HG02852 (cell line): Measurements from ENCODE around the gene PHLDA2.
"Not testable (repeated sequence)": the region's sequence is repeated elsewhere in the genome, so short reads cannot be mapped to it uniquely, and the experiment has no call there.

Experiments
- ATAC-seq: cut with Tn5 transposase; IDR thresholded peaks from one replicate; pipeline ENCODE4 v1.9.1; 2021; ENCODE audit warnings: mild to moderate bottlenecking, moderate library complexity; ENCODE audit not compliant: unreplicated experiment

PHLDA2 gene

DNA sequence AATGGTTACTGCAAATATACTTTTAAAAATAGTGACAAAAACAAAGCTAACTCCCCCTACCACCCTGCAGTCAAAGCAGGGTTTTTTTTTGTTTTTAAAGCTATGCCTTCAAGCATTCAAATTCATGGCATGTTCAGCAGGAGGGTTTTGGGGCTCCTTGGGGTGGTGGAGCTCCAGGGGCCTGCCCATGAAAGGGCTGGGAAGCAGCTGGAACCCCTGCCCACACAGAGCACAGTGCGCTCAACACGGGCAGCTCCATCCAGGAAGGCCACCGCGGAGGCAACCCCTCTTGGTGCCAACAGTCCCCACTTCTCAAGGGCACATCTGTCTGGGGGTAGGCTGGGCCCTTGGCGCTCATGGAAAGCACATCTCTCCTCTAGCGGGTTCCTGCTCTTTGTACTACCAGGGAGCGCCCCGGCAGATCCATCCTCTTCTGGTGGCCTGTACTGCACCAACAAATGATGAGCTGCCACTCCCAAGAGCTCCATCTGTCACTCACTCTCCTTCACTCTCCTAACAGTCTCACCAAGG is 16.6 kb upstream of the PHLDA2 start:
- no peak for ATAC-seq

DNA sequence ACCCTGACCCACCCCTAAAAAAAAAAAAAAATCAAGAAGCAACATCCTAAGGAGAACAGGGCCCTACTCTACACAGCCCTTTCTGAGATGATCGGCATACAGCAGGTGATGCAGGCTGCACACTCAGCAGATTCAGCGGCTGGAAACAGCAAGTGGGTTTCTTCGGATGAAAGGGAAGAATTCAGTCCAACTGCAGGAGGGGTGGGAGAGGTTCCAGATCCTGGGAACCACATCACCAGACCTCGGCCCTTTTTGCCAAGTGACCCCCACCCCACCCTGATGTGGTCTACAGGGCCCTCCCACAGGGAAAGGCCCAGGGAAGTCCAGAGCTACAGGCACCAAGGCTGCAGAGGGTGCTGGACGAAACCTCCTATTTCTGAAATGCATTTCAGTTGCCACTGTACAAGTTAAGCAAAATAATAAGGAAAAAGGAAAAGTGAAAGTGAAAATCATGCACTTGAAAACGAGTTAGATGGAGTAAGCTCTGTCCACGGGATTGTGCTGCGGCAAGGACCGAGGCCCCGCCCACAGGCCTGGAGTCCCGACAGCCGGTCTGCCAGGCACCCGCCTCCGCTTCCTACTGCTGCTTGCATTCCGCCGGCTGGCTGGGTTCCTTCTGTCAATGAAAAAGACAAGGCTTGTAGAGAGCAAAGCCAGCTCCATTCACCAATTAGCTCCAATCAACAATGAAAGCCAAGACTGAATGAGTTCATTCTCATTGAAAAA is 16.0 kb upstream of the PHLDA2 start:
- no peak for ATAC-seq

GRCh38 chr11:2944530-2944929 is 15.3 kb upstream of the PHLDA2 start:
- no peak for ATAC-seq

DNA sequence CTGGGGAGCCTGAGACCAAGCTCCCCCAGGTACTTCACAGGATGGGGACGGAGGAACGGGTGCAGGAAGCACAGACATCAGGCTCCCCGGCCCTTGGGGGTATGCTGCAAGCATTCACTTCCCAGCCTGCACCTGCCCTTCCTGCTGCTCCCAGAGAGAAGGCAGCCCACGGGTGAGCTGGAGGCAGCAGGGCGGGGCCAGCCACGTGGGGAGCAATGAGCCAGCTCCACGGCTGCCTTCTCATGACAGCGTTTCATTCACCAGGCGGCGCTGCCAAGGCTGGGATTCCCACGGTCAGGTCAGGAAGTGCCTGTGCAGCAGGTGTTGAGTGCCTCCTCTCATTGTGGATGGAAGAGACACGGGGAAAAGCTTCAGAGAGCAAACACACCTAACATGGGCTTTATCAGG is 14.5 kb upstream of the PHLDA2 start:
- ATAC-seq: no peak

DNA sequence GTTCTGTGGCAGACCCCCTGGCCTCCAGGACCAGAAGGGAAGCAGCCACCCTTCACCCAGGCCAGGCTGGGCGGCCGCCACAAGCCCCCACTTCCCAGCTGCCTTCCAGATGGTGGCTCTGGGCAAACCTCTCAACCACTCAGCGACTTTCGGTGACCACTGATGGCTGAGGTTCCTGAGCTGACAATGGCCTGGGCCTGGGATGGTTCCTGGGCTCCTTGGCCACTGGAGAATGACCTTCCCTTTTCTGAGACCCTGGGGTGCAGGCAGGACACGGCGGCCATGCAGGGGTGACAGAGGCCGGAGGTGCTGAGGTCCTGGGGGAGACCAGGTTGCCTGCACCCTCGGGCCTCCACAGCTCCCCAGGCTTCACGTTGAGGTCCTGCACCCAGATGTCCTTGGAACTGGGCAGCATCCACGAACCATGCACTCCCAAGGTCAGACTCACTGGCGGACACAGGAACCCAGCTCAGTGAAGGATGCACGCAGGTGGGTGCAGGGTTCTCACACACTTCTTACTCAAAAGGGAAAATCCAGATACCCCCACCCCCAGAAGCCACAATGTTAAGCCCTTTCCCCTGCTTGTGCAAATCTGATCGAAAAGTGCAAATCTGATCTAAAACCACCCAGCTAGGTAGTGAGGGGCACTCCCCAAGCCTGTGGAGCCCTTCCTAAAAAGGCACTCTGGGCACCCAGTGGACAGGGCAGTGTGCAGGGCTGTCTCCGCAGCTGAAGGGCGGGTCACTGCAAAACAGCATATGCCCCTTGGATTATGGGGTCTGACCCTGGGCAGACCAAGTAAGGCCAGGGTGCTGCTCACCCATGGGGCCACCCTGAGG is 13.9 kb upstream of the PHLDA2 start:
- no peak for ATAC-seq

DNA sequence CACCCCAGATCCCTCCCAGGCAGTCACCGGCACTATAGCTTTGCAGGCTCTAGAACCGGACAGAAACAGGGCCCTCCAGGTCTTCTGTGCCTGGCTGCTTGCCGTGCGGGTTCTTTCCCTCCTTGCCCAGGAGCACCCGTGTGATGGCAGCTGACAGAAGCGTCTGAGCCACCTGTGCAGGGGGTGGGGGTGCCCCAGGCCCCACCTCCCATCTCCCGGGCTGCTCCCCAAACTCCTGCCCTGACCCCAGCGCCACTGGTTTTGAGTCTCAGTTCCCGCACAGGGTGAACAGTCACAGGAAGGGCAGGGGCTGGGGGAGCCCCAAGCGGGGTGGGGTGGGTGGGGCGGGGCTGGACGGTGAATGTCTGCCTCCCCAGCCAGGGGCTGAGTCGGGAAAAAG is 13.2 kb upstream of the PHLDA2 start:
- no peak for ATAC-seq

GRCh38 chr11:2940921-2941821 is 12.0 kb upstream of the PHLDA2 start:
- no peak for ATAC-seq

- no peak for ATAC-seq
These were observed 11.1 kb upstream of the PHLDA2 start for GRCh38 chr11:2940147-2940920.

DNA sequence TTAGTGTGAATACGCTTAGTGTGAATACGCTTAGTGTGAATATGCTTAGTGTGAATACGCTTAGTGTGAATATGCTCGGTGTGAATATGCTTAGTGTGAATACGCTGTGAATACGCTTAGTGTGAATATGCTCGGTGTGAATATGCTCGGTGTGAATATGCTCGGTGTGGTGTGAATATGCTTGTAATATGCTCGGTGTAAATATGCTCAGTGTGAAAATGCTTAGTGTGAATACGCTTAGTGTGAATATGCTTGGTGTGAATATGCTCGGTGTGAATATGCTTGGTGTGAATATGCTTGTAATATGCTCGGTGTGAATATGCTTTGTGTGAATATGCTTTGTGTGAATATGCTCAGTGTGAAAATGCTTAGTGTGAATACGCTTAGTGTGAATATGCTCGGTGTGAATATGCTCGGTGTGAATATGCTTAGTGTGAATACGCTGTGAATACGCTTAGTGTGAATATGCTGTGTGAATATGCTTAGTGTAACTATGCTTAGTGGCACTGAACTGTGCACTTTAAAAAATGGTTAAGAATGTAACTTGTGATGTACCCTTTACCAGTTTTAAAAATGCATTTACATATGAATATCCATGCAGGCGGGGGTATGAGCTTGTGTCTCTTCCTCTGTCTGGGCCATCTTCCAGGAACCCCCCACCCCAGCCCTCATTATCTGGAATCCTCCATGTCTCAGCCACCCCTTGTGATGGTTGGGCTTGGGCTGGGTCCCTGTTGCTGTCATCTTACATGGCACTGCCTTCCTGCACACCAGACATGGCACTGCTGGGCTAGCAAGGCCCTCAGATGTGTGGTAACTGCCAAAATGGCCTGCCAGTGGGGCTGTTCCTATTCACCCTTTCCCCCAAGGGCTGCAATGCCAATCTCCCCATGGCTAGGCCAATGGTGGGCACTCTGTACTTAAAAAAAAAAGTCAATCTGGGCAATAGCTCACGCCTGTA is 9.5 kb upstream of the PHLDA2 start:
- ATAC-seq: not testable (repeated sequence)

DNA sequence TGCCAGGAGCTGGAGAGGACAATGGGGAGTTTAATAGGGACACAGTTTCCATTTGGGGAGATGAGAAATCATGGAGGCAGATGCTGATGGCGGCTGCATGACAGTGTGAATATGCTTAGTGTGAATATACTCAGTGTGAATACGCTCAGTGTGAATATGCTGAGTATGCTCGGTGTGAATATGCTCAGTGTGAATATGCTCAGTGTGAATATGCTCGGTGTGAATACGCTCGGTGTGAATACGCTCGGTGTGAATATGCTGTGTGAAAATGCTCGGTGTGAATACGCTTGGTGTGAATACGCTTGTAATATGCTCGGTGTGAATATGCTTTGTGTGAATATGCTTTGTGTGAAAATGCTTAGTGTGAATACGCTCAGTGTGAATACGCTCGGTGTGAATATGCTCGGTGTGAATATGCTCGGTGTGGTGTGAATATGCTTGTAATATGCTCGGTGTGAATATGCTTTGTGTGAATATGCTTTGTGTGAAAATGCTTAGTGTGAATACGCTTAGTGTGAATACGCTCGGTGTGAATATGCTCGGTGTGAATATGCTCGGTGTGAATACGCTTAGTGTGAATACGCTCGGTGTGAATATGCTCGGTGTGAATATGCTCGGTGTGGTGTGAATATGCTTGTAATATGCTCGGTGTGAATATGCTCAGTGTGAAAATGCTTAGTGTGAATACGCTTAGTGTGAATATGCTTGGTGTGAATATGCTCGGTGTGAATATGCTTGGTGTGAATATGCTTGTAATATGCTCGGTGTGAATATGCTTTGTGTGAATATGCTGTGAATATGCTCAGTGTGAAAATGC is 8.6 kb upstream of the PHLDA2 start:
- not testable (repeated sequence) for ATAC-seq

DNA sequence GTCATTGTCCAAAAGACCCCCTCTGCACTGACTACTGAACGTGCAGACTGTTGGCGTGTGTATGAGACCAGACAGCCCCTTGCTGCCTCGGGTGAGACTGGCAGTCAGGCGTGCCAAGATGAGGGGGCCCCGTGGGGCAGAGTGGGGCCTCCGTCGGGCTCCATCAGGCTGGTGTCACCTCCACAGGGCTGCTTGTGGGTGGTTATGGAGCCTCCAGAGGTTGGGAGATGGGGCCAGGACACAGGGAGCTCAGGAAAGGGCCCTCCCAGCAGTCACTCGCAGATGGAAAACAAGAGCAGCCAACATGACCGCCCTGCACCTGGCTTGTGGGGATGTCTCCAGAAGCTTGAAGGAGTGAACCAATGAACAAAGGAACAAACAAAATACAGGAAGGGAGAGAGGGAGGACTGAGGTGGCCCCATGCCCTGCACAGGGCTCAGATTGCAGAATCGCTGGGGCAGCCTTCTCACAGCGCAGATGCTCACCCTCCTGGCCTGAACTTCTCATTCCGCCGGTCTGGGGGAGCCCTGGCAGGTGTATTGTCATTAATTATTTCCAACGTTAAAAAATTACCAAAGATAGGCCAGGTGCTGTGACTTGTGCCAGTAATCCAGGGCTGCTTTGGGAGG is 5.5 kb upstream of the PHLDA2 start:
- no peak for ATAC-seq

- ATAC-seq: no peak
These were observed 4.9 kb upstream of the PHLDA2 start for GRCh38 chr11:2934021-2934550.

- no peak for ATAC-seq
These were observed 4.3 kb upstream of the PHLDA2 start for GRCh38 chr11:2933375-2934020.

GRCh38 chr11:2932850-2933251 is 3.6 kb upstream of the PHLDA2 start:
- ATAC-seq: no peak

DNA sequence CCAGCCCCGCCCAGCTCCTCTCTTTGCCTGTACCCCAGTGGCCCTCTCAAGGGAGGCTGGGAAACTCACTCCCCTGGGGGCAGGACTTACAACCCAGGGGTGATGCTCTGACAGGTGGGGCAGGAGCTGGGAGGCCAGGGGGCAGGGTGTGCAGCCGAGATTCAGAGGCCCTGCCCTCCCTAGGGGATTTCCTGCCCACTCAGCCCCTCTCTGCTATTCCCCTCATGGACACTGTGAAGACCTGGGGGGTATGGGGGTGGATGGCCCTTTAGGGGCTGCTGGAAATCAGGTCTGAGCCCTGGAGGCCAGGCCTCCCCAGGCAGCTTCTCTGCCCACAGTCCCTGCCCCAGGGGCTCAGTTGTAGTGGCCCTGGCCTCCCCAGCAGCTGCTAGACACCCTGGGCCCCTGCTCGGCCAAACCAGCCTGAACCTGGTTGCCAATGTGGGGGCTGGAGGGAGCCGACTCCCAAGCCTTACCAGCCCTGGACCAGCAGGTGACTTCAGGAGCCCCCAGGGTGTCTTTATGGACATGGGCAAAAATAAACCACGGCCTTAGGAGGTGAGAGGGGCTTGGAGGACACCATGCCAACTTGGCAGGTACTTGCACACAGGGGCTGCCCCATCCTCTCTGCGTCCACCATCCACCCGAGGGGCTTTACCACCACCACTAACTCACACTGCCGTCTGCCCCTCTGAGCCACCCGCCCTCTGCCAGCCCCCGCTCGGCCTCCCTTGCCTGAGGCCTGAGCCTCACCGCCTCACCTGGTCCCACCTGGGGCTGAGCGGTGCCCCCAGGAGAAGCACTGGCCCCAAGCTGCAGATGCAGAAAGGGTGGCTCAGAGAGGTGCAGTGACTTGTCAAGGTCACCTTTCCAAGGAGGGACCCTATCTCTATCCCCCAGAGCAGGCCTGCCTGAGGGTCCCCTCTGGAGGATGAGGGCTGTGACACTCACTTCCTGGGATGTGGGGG is 2.8 kb upstream of the PHLDA2 start:
- no peak for ATAC-seq

GRCh38 chr11:2931420-2931746 is 2.2 kb upstream of the PHLDA2 start:
- no peak for ATAC-seq
